IMR-90 (cell line): ENCODE measurements around the gene ORM1. TPM values are rescaled to one million over a fixed set of nuclear protein-coding genes. Genes with fewer than 3 reads are reported as not detected.
A peak's percentile ranks its signal among the peaks of the same experiment; 100 is the strongest.

Experiments
- ATAC-seq: fragments of 200-7000 bp; cut with Tn5 transposase; 2 replicates; pipeline ENCODE4 v1.9.1; 2020; ENCODE audit warnings: low read depth, mild to moderate bottlenecking, moderate library complexity
- BruUV-seq: library from RNA; stranded (reverse); fragments of 400-500 nt; replicated peaks from 2 replicates; lab custom pipeline; 2021; lab: Mats Ljungman, UMichigan
- CTCF ChIA-PET: fragments of 300-600 bp; formaldehyde crosslinking; extraction: SDS; loops from one replicate; lab custom pipeline; 2021; ENCODE audit warnings: antibody characterized with exemption; lab: Yijun Ruan, JAX
- POLR2A ChIA-PET: fragments of 300-600 bp; sonication (Branson Sonifier 250); formaldehyde crosslinking; loops from one replicate; lab custom pipeline; 2022; ENCODE audit warnings: antibody characterized with exemption; ENCODE audit not compliant: unreplicated experiment; lab: Charles Lee
- DNase-seq: peaks from one replicate; pipeline ENCODE4 v3.0.0; 2013
- H2AFZ ChIP-seq: replicated peaks from 2 replicates; pipeline ENCODE3; 2013; ENCODE audit warnings: low read length, mild to moderate bottlenecking; ENCODE audit not compliant: poor library complexity
- H2AK5ac ChIP-seq: 2 replicates; pipeline ENCODE4 v1.6.1; 2013; ENCODE audit warnings: low read depth, low read length, inconsistent platforms
- H2AK9ac ChIP-seq: replicated peaks from 2 replicates; pipeline ENCODE3; 2013; ENCODE audit warnings: mild to moderate bottlenecking, low read depth, low read length, moderate library complexity; ENCODE audit not compliant: poor library complexity
- H2BK120ac ChIP-seq: 2 replicates; pipeline ENCODE4 v1.6.1; 2013; ENCODE audit warnings: low read depth, low read length, inconsistent platforms
- H2BK15ac ChIP-seq: 3 replicates; pipeline ENCODE4 v1.6.1; 2013; ENCODE audit warnings: low read depth, low read length, inconsistent platforms
- H2BK20ac ChIP-seq: 2 replicates; pipeline ENCODE4 v1.6.1; 2013; ENCODE audit warnings: low read depth, mild to moderate bottlenecking, inconsistent platforms, low read length, moderate library complexity
- H2BK5ac ChIP-seq: 2 replicates; pipeline ENCODE4 v1.6.1; 2013; ENCODE audit warnings: mild to moderate bottlenecking, low read depth, low read length, inconsistent platforms; ENCODE audit not compliant: poor library complexity, severe bottlenecking
- H3K14ac ChIP-seq: replicated peaks from 2 replicates; pipeline ENCODE4 v1.6.1; 2013; ENCODE audit warnings: low read depth, low read length, inconsistent platforms
- H3K18ac ChIP-seq: 2 replicates; pipeline ENCODE4 v1.6.1; 2013; ENCODE audit warnings: low read depth, low read length, control low read depth
- H3K23ac ChIP-seq: 2 replicates; pipeline ENCODE4 v1.6.1; 2013; ENCODE audit warnings: low read depth, low read length, inconsistent platforms
- H3K27ac ChIP-seq: 2 replicates; pipeline ENCODE4 v1.5.1; 2013; ENCODE audit warnings: mild to moderate bottlenecking, control low read depth, low read length; ENCODE audit not compliant: insufficient read depth
- H3K27me3 ChIP-seq: 2 replicates; pipeline ENCODE4 v1.6.1; 2013; ENCODE audit warnings: low read length; ENCODE audit not compliant: control insufficient read depth, insufficient read depth
- H3K36me3 ChIP-seq: 2 replicates; pipeline ENCODE4 v1.6.1; 2013; ENCODE audit warnings: low read length, mixed read lengths; ENCODE audit not compliant: control insufficient read depth, insufficient read depth
- H3K4ac ChIP-seq: 2 replicates; pipeline ENCODE4 v1.6.1; 2013; ENCODE audit warnings: low read depth, low read length, inconsistent platforms
- H3K4me1 ChIP-seq: 2 replicates; pipeline ENCODE4 v1.6.1; 2013; ENCODE audit warnings: low read length, mixed read lengths; ENCODE audit not compliant: control insufficient read depth, insufficient read depth
- H3K4me2 ChIP-seq: 2 replicates; pipeline ENCODE4 v1.6.1; 2013; ENCODE audit warnings: low read depth, mild to moderate bottlenecking, control low read depth, low read length, moderate library complexity
- H3K4me3 ChIP-seq: 2 replicates; pipeline ENCODE4 v1.5.1; 2013; ENCODE audit warnings: low read depth, mild to moderate bottlenecking, control low read depth, low read length, moderate library complexity; ENCODE audit not compliant: insufficient read depth
- H3K56ac ChIP-seq: 2 replicates; pipeline ENCODE4 v1.6.1; 2013; ENCODE audit warnings: low read length, inconsistent platforms; ENCODE audit not compliant: insufficient read depth; ENCODE audit errors: extremely low read depth
- H3K79me1 ChIP-seq, 2 experiments: 2 replicates each; pipeline ENCODE4 v1.6.1; 2013; ENCODE audit warnings: low read length in 2 of 2, inconsistent platforms in 1 of 2, low read depth in 1 of 2
- H3K9ac ChIP-seq: 2 replicates; pipeline ENCODE4 v1.6.1; 2013; ENCODE audit warnings: low read depth, low read length, control low read depth
- H3K9me1 ChIP-seq: 2 replicates; pipeline ENCODE4 v1.6.1; 2013; ENCODE audit warnings: low read length, inconsistent platforms; ENCODE audit not compliant: insufficient read depth
- H3K9me3 ChIP-seq: 2 replicates; pipeline ENCODE4 v1.6.1; 2013; ENCODE audit warnings: low read length; ENCODE audit not compliant: control insufficient read depth, insufficient read depth
- H4K20me1 ChIP-seq: 2 replicates; pipeline ENCODE4 v1.6.1; 2013; ENCODE audit warnings: low read length, inconsistent platforms; ENCODE audit not compliant: insufficient read depth
- H4K5ac ChIP-seq: 2 replicates; pipeline ENCODE4 v1.6.1; 2013; ENCODE audit warnings: mild to moderate bottlenecking, low read depth, low read length, control low read depth
- H4K8ac ChIP-seq, 2 experiments: 2 replicates each; pipeline ENCODE4 v1.6.1; 2013; ENCODE audit warnings: low read depth in 2 of 2, low read length in 2 of 2, control low read depth in 1 of 2, inconsistent platforms in 1 of 2
- H4K91ac ChIP-seq: 2 replicates; pipeline ENCODE4 v1.6.1; 2013; ENCODE audit warnings: low read depth, low read length, inconsistent platforms; ENCODE audit not compliant: insufficient read depth
- BHLHE40 ChIP-seq: fragments of 150-350 bp; IDR thresholded peaks from 2 replicates; pipeline ENCODE4 v1.6.1; 2016; ENCODE audit warnings: mild to moderate bottlenecking, low read depth, low read length
- CHD1 ChIP-seq: IDR thresholded peaks from 2 replicates; pipeline ENCODE4 v1.6.1; 2012; ENCODE audit warnings: low read depth, low read length, improper control_type of control experiment
- FOS ChIP-seq: fragments of 150-350 bp; IDR thresholded peaks from 2 replicates; pipeline ENCODE4 v1.6.1; 2016; ENCODE audit warnings: low read depth, low read length
- NFE2L2 ChIP-seq: fragments of 150-350 bp; IDR thresholded peaks from 2 replicates; pipeline ENCODE4 v1.6.1; 2016; ENCODE audit warnings: low read depth, mild to moderate bottlenecking, low read length
- RCOR1 ChIP-seq: IDR thresholded peaks from 2 replicates; pipeline ENCODE4 v1.6.1; 2012; ENCODE audit warnings: mild to moderate bottlenecking, low read length, improper control_type of control experiment; ENCODE audit not compliant: insufficient replicate concordance
- RFX5 ChIP-seq: IDR thresholded peaks from 2 replicates; pipeline ENCODE4 v1.8.0; 2012; ENCODE audit warnings: low read depth, mild to moderate bottlenecking, low read length, moderate library complexity
- WGBS, 2 experiments: methylation state at CpG; one replicate each; pipeline versions ENCODE4 v1.1.5 to v1.1.7; 2013; ENCODE audit warnings: missing lambda C conversion rate in 2 of 2; ENCODE audit not compliant: insufficient read length in 1 of 2; ENCODE audit errors: extremely low coverage in 2 of 2; 5-methylcytosine and 5-hydroxymethylcytosine counted together
- dilution Hi-C: fragments of 300-500 bp; cut with HindIII; formaldehyde crosslinking; loops from one replicate; pipeline ENCODE4 v1.14.3; 2018; ENCODE audit warnings: low sequenced_read_pairs; ENCODE audit not compliant: unreplicated experiment
- in situ Hi-C: fragments of 300-500 bp; cut with MboI; formaldehyde crosslinking; loops from 3 replicates; pipeline ENCODE4 v1.14.3; 2019; ENCODE audit warnings: low sequenced_read_pairs, inconsistent platforms, mixed read lengths
- intact Hi-C: fragments of 100-400 bp; cut with micrococcal nuclease; formaldehyde crosslinking; loops from 2 replicates; pipeline ENCODE4 v1.10.0; 2022
- polyA plus RNA-seq, 3 experiments: library from polyadenylated mRNA; depleted of rRNA; stranded (reverse); fragments of >200 nt; gene quantifications; 2 replicates each; pipeline ENCODE4 v1.2.3, GENCODE V29; 2012; ENCODE audit warnings: low replicate concordance in 1 of 3
- total RNA-seq: library from RNA; depleted of rRNA; stranded (reverse); fragments of >200 nt; gene quantifications from 2 replicates; pipeline ENCODE4 v1.2.3, GENCODE V29; 2012
- TF ChIP-seq, protein P1 (sequence below): conservative IDR thresholded peaks from 2 replicates; pipeline ENCODE4 v1.5.1; 2012; ENCODE audit warnings: mild to moderate bottlenecking, low read depth, low read length, improper control_type of control experiment
- TF ChIP-seq, protein P2 (sequence below): fragments of 150-350 bp; IDR thresholded peaks from 2 replicates; pipeline ENCODE4 v1.6.1; 2016; ENCODE audit warnings: low read depth, mild to moderate bottlenecking, low read length, moderate library complexity, borderline replicate concordance
- TF ChIP-seq, protein P3 (sequence below): fragments of 150-350 bp; IDR thresholded peaks from 2 replicates; pipeline ENCODE4 v1.6.1; 2017; ENCODE audit warnings: mild to moderate bottlenecking, antibody characterized with exemption, low read length, low read depth

The ORM1 gene
- total and polyA plus RNA-seq, 2 of the 4 experiments (the other 2 are of a cell fraction), result 0.18 TPM; not detected in 1

DNA sequence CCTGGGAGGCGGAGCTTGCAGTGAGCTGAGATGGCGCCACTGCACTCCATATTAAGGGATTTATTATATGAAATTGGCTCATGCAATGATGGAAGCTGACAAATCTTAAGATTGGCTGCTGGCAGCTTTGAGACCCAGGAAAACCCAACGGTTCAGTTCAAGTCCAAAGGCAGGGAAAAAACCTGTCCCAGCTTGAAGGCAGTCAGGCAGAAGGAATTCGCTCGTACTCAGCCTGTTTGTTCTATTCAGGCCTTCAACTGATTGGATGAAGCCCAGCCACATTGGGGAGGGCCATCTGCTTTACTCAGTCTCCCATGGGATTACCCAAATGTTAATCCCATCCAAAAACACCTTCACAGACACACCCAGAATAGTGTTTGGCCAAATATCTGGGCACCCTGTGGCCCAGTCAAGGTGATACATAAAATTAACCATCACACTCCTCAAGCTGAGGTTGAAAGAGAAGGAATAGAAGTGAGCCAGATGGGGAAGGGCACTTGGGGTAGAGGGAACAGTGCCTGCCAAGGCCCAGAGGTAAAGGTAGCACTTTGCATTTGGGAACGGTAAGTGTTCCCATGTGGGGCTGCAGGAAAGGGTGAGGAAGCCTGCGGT is 8.5 kb upstream of the ORM1 start:
- intact Hi-C loops, result no loop called here
- dilution Hi-C loops, result no loop called here
- in situ Hi-C loops, result no loop called here
- H4K8ac ChIP-seq, result no peak overlapping the region
- H4K5ac ChIP-seq, result no peak overlapping the region
- H3K79me1 ChIP-seq, result no peaks in the 10 kb centered on the region
- H3K56ac ChIP-seq, result no peak overlapping the region
- no peak overlapping the region for H3K9ac ChIP-seq
- no peaks in the 10 kb centered on the region for H3K9me3 ChIP-seq
- H3K4me2 ChIP-seq, result no peak overlapping the region
- H2AK9ac ChIP-seq, result no peak overlapping the region
- H4K20me1 ChIP-seq, result no peaks in the 10 kb centered on the region
- H3K27me3 ChIP-seq, result no peaks in the 10 kb centered on the region
- H3K36me3 ChIP-seq, result peaks cover 5% of the 10 kb centered on the region
- H2BK15ac ChIP-seq, result no peak overlapping the region
- H2BK5ac ChIP-seq, result no peak overlapping the region
- peaks cover 17% of the 10 kb centered on the region; the same call in 1 of the 2 replicates for H3K9me1 ChIP-seq
- POLR2A ChIA-PET, result no interaction called here
- no peak overlapping the region for H3K4me3 ChIP-seq
- H2BK120ac ChIP-seq, result no peak overlapping the region
- BruUV-seq, result no TSS peak
- DNase-seq (no peak), ATAC-seq (no peak)
- H3K18ac ChIP-seq, result no peak overlapping the region
- peaks cover 7% of the 10 kb centered on the region for H3K4me1 ChIP-seq
- H2AFZ ChIP-seq, result no peak overlapping the region
- H2BK20ac ChIP-seq, result no peak overlapping the region
- TF ChIP-seq, protein P1, sequence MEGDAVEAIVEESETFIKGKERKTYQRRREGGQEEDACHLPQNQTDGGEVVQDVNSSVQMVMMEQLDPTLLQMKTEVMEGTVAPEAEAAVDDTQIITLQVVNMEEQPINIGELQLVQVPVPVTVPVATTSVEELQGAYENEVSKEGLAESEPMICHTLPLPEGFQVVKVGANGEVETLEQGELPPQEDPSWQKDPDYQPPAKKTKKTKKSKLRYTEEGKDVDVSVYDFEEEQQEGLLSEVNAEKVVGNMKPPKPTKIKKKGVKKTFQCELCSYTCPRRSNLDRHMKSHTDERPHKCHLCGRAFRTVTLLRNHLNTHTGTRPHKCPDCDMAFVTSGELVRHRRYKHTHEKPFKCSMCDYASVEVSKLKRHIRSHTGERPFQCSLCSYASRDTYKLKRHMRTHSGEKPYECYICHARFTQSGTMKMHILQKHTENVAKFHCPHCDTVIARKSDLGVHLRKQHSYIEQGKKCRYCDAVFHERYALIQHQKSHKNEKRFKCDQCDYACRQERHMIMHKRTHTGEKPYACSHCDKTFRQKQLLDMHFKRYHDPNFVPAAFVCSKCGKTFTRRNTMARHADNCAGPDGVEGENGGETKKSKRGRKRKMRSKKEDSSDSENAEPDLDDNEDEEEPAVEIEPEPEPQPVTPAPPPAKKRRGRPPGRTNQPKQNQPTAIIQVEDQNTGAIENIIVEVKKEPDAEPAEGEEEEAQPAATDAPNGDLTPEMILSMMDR, result no peak
- TF ChIP-seq, protein P2, sequence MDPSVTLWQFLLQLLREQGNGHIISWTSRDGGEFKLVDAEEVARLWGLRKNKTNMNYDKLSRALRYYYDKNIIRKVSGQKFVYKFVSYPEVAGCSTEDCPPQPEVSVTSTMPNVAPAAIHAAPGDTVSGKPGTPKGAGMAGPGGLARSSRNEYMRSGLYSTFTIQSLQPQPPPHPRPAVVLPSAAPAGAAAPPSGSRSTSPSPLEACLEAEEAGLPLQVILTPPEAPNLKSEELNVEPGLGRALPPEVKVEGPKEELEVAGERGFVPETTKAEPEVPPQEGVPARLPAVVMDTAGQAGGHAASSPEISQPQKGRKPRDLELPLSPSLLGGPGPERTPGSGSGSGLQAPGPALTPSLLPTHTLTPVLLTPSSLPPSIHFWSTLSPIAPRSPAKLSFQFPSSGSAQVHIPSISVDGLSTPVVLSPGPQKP, result no peak
- TF ChIP-seq BHLHE40 (no peak), RCOR1 (no peak), RFX5 (no peak), FOS (no peak), NFE2L2 (no peak), CHD1 (no peak)
- TF ChIP-seq, protein P3, sequence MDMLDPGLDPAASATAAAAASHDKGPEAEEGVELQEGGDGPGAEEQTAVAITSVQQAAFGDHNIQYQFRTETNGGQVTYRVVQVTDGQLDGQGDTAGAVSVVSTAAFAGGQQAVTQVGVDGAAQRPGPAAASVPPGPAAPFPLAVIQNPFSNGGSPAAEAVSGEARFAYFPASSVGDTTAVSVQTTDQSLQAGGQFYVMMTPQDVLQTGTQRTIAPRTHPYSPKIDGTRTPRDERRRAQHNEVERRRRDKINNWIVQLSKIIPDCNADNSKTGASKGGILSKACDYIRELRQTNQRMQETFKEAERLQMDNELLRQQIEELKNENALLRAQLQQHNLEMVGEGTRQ, result no peak
- 0 out of 2 replicates have a peak overlapping the region, but pooled peaks have one; percentile 7 for H2AK5ac ChIP-seq
- H3K14ac ChIP-seq, result no peak overlapping the region
- peak overlapping the region; percentile 2; the same call in 1 of the 2 replicates for H3K4ac ChIP-seq
- no peak overlapping the region for H3K23ac ChIP-seq
- CTCF ChIA-PET, result interaction anchor here (0.7 to 1.3 kb wide), 3 partner anchors 206 to 232 kb away, joined by 3 read pairs; no protein-coding TSS in a partner anchor
- H4K91ac ChIP-seq, result no peak overlapping the region
- H3K27ac ChIP-seq, result no peak overlapping the region
- 90% methylated on average over 6 of the region's 7 CpGs; no CpG with 5 or more reads in 1 of the 2 experiments for WGBS, 2 experiments
